NCI-H345 treated with DMSO at 0.1 percent for 48 hours (cell line): ENCODE measurements around the gene PREP.

Experiments used
- DNase-seq: peaks from one replicate; lab custom pipeline; 2025; ENCODE audit not compliant: unreplicated experiment; lab: John Stamatoyannopoulos, UW

PREP gene

GRCh38 chr6:105397987-105398386 is 4.9 kb downstream of the PREP start:
- DNase-seq: no peak

- no peak for DNase-seq
These were observed 11.2 kb downstream of the PREP start for GRCh38 chr6:105391705-105392104.

DNA sequence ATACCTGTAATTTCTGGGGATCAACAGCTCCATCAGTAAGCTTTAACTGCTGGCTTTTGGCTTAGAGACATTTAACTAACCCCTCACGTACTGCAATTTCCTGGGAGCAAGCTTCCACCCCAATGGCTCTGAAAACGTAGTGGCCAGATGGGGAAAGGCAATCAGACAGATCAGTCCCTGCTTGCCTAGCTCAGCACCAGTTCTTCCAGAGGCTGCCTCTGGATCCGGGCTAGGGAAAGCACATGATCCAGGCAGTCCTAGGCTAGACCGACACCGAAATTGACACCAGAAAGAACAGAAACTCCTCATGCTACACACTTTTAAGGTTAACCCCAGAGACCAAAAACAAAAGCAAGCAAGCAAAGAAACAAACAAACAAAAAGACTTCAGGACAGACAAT is 13.3 kb downstream of the PREP start:
- DNase-seq: no peak

- no peak for DNase-seq
These were observed 14.5 kb downstream of the PREP start for GRCh38 chr6:105388392-105388791.

GRCh38 chr6:105384004-105384403 is 18.9 kb downstream of the PREP start:
- no peak for DNase-seq

GRCh38 chr6:105382958-105383357 is 19.9 kb downstream of the PREP start:
- no peak for DNase-seq

DNA sequence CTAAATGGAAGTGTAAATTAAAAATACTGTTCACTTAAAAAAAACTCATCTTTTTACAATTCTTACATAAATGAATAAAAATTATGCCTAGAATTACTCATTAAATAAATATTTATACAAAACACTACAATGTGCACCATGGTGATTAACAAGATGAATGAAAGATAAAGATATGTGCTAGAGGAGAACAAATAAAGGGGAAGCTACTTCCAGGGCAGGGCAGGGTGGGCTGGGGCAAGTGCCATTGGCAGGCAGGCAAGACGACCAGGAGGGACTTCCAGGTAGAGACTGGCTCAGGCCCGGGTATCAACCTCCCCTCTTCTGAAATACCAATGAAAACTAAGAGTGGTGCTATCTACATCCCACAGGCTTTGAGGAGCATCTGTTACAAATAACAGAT is 20.4 kb downstream of the PREP start:
- DNase-seq: no peak

GRCh38 chr6:105380634-105381033 is 22.2 kb downstream of the PREP start:
- no peak for DNase-seq

GRCh38 chr6:105375797-105376196 is 27.1 kb downstream of the PREP start:
- DNase-seq: no peak

DNA sequence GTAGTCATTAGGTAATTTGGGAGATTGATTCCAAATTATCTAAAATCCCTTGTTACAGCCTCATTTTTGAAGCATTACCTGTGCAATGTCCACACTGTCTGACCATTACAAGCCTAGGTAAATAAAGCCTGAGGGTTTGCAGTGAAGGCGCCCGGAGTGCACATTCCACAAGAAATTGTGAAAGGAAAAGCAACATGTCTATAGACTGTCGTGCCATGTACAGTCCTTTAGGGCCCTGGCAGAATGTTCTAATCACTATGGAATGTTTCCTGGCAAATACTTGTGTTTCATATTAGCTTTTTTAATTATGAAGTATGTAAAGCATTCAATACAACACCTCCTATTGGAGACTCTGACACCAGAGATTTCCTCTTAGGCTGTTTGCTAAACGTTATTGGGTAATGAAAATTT is 28.9 kb downstream of the PREP start:
- DNase-seq: no peak

GRCh38 chr6:105373481-105373880 is 29.4 kb downstream of the PREP start:
- no peak for DNase-seq

- no peak for DNase-seq
These were observed 30.1 kb downstream of the PREP start for GRCh38 chr6:105372849-105373182.

GRCh38 chr6:105372142-105372848 is 30.6 kb downstream of the PREP start:
- DNase-seq: no peak

GRCh38 chr6:105370351-105370750 is 32.5 kb downstream of the PREP start:
- no peak for DNase-seq

DNA sequence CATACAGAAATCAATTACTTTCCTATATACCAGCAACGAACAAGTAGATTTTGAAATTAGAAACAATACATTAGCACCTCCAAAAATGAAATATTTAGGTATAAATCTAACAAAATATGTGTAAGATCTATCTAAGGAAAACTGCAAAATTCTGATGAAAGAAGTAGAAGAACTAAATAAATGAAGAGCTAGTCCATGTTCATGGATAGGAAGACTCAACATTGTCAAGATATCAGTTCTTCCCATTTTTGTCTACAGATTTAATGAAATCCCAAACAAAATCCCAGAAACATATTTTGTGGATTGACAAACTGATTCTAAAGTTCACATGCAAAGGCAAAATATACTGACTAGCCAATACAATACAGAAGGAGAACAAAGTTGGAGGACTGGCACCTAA is 33.7 kb downstream of the PREP start:
- no peak for DNase-seq

DNA sequence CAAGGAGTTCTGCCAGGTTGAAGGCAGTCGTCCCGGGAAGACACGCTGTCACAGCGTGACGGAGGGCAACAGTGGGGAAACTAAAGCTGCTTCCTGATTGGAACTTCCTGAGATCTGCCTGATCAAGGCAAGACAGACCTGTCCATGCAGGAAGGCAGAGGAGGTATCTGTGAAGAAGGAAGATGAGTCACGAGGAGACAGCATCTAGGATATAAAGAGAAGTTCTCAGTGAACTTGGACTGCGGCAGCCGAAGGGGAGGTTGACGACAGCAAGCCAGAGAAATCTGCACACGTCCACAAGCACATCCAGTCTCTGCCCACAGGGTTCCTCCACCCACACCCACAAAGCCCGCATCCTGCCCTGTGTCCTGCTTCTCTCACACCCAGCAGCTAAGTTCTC is 38.6 kb downstream of the PREP start:
- no peak for DNase-seq

- DNase-seq: no peak
These were observed 39.7 kb downstream of the PREP start for GRCh38 chr6:105363100-105363754.

DNA sequence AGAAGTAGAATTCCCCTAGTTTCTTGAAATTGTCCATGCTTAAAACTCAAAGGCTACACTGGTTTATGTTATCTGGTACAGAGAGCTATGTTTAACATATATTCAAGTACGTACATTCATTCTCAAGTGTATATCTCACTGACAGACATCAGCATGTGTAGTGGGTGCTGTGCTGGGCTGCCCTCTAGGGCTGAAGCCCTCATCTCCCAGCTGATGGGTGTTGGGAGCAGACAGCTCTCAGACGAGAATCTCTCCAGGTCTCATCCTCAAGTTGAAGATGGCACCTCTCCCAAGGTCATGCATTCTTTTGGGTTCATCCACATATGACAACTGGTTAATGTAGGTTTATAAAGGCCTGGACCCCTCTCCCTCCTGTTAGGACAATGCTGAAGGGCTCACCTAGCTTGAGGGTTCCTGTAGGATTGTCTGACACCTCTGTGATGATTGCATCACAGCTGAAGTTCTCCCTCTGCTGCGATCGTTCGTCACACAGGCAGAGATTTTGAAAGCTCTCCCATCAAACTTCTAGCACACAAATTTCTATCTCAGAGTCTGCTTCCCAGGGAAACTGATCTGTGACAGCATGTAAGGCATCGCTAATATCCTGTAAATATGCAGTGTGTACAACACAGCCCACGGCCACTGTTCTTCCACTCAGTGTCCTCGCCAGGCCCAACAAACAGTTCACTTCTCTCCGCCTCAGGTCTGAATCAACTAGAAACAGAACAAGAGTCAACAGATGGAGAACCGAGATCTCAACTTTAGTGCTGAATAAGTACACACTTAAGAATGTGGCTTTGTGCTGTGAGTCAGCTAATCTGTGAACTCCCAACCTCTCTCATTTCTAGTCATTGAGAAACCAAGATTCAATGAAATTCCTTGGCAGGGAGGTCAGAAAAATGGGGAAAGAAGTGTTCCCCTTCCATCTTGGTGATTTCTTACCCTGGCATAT is 43.2 kb downstream of the PREP start:
- no peak for DNase-seq

GRCh38 chr6:105357165-105357564 is 45.7 kb downstream of the PREP start:
- no peak for DNase-seq

DNA sequence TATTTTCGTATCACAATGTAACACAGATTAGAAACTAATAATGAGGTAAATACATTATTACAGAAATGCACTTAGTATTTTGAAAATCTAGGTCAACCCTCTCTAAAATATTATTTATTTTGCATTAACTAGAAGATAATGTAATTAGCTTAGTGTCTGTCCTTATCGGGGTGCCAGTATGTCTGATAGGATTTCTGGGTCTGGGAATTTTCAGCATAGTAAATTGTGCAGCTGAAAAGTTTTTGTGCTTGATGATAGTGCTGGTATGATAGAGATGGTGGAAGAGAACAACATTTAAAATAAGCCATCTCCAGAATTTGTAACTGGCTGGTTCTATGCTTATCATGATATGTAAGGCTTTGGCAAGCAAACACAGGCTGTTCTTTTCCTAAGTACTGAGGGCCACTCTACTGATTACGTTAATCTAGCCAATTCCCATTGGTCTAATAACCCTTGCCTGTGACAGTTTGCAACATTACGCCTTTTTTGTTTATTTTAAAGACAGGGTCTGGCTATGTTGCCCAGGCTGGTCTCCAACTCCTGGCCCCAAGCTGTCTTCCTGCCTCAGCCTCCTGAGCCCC is 50.8 kb downstream of the PREP start:
- no peak for DNase-seq

DNA sequence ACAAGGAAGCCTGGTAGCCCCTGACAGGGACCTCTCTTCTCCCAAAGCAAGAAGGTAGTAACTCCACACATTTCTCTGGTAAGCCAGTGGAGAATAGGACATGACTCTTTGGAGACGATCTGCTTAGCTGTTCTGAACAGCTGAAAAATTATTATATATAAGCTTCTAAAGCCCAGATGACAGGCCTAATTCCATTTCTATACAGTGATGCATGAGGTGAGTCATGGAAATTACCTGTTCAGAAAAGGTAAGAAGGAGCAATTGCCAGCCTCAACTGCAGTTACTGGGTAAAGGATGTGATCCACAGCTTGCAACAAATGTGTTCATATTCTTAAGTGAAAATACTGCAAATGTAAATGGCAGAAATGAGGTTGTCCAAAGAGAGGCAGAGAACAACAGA is 54.0 kb downstream of the PREP start:
- no peak for DNase-seq

DNA sequence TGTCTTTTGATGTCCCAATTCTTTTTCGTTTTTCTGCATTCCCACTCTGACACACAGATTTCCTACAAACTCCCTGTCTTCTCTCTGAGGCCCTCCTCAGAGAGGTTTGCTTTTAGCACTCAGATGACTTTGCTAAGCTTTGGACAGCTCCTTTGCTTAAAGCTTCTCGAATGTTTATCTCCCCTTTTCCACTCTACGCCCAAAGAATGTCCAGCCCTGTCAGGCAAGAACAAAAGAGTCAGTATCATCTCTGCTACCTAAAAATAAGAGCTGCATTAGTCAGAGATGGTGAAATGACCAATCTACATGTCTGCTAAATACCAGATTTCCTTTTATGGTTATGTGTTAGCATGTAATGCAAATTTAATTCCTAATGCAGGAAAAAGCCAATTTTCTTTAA is 56.8 kb downstream of the PREP start:
- no peak for DNase-seq
